Transverse colon (tissue), 4 donors: Measurements from ENCODE around the gene KIF20A.

Source experiments
- POLR2AphosphoS5 ChIP-seq, 3 donors: sonication (generic); formaldehyde crosslinking; IDR thresholded peaks; one replicate each; pipeline ENCODE4 v1.6.1; 2016; ENCODE audit warnings: antibody characterized with exemption in 3 of 3
- TF ChIP-seq, protein P1 (sequence below), 5 experiments: fragments of 200-600 bp in 3 of 5; fragments of 450-650 bp in 2 of 5; sonication (generic) in 3 of 5; IDR thresholded peaks; 1 replicate in 2 of 5; 2 replicates in 3 of 5; pipeline ENCODE4 v1.5.1; 2016 to 2017; ENCODE audit warnings: antibody characterized with exemption in 5 of 5, inconsistent platforms in 3 of 5, mild to moderate bottlenecking in 2 of 5, moderate library complexity in 1 of 5

DNA sequence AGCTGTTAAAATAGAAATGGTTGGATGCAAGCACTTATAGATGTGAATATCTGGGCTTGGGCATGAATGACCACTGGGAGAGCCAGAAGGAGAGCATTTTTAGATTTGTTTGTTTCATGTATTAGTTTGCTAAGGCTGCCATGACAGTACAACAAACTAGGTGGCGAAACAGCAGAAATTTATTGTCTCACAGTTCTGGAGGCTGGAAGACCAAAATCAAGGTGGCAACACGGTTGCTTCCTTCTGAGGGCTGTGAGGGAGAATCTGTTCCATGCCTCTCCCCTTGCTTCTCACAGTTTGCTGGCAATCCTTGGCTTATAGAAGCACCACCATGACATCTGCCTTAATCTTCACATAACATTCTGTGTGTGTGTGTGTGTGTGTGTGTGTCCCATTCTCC is 54.4 kb downstream of the KIF20A start:
- no peak for TF ChIP-seq POLR2AphosphoS5 (IDR thresholded peaks at IDR 0.05)
- TF ChIP-seq, protein P1, sequence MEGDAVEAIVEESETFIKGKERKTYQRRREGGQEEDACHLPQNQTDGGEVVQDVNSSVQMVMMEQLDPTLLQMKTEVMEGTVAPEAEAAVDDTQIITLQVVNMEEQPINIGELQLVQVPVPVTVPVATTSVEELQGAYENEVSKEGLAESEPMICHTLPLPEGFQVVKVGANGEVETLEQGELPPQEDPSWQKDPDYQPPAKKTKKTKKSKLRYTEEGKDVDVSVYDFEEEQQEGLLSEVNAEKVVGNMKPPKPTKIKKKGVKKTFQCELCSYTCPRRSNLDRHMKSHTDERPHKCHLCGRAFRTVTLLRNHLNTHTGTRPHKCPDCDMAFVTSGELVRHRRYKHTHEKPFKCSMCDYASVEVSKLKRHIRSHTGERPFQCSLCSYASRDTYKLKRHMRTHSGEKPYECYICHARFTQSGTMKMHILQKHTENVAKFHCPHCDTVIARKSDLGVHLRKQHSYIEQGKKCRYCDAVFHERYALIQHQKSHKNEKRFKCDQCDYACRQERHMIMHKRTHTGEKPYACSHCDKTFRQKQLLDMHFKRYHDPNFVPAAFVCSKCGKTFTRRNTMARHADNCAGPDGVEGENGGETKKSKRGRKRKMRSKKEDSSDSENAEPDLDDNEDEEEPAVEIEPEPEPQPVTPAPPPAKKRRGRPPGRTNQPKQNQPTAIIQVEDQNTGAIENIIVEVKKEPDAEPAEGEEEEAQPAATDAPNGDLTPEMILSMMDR (IDR thresholded peaks at IDR 0.05): no peak
